Measurements from ENCODE around the gene CNTD1. TPM values are rescaled to one million over a fixed set of nuclear protein-coding genes. Genes with fewer than 3 reads are reported as not detected.
A peak's percentile ranks its signal among the peaks of the same experiment; 100 is the strongest.

The CNTD1 gene
- total RNA-seq: under 1 TPM in 1 of 2 donors, not detected in 1; 0.61 TPM

GRCh38 chr17:42798383-42799380 lies at the start of gene CNTD1, which contains the start of gene COA3:
Gene CNTD1 (plus strand): TSS chr17:42798861. CDS start chr17:42799068, 207 bp downstream.
Gene COA3 (minus strand): TSS chr17:42798704. CDS start chr17:42798681, 23 bp downstream.
- intact Hi-C loops (cut with DNase I): no loop called here
- H3K27me3 ChIP-seq: no peaks in the 10 kb centered on the region
- no peak for TF ChIP-seq CTCF (IDR thresholded peaks at IDR 0.05)
- peak; percentile 90 for DNase-seq
- H3K9ac ChIP-seq (ENCODE audit: low read depth in 2 of 2, low read length in 2 of 2): peak within 1 kb of the TSS; percentile 88 to 99
- peak within 1 kb of the TSS; percentile 74 for H3K27ac ChIP-seq
- peaks cover 14% of the 10 kb centered on the region for H3K4me1 ChIP-seq
- peak within 1 kb of the TSS; percentile 76 for H3K4me3 ChIP-seq
- no peaks in the 10 kb centered on the region for H3K9me3 ChIP-seq
- no peaks in the 10 kb centered on the region for H3K36me3 ChIP-seq

GRCh38 chr17:42748908-42749798 lies 49.5 kb upstream of the CNTD1 start:
- Histone ChIP-seq H3K9me3 (no peaks in the 10 kb centered on the region), H3K9ac (ENCODE audit: low read depth in 2 of 2, low read length in 2 of 2) (no peak overlapping the region), H3K4me1 (no peaks in the 10 kb centered on the region), H3K36me3 (no peaks in the 10 kb centered on the region), H3K4me3 (no peak overlapping the region), H3K27ac (no peak overlapping the region), H3K27me3 (no peaks in the 10 kb centered on the region)
- no peak for TF ChIP-seq CTCF (IDR thresholded peaks at IDR 0.05)
- intact Hi-C loops (cut with DNase I): no loop called here
- DNase-seq: no peak

- H3K27ac ChIP-seq: no peak overlapping the region
- H3K27me3 ChIP-seq: no peaks in the 10 kb centered on the region
- intact Hi-C loops (cut with DNase I): no loop called here
- H3K4me1 ChIP-seq: no peaks in the 10 kb centered on the region
- H3K36me3 ChIP-seq: no peaks in the 10 kb centered on the region
- TF ChIP-seq CTCF (IDR thresholded peaks at IDR 0.05): no peak
- H3K9ac ChIP-seq (ENCODE audit: low read depth in 2 of 2, low read length in 2 of 2): no peak overlapping the region
- H3K4me3 ChIP-seq: no peak overlapping the region
- DNase-seq: no peak
- no peaks in the 10 kb centered on the region for H3K9me3 ChIP-seq
Measured at GRCh38 chr17:42750739-42751344, 47.8 kb upstream of the CNTD1 start.

GRCh38 chr17:42751628-42752027 lies 47.0 kb upstream of the CNTD1 start:
- no peak for TF ChIP-seq CTCF (IDR thresholded peaks at IDR 0.05)
- Histone ChIP-seq H3K9me3 (no peaks in the 10 kb centered on the region), H3K4me3 (no peak overlapping the region), H3K9ac (ENCODE audit: low read depth in 2 of 2, low read length in 2 of 2) (peak overlapping the region in 1 of 2 donors; percentile 2), H3K36me3 (no peaks in the 10 kb centered on the region), H3K27me3 (no peaks in the 10 kb centered on the region), H3K4me1 (no peaks in the 10 kb centered on the region), H3K27ac (no peak overlapping the region)
- intact Hi-C loops (cut with DNase I): no loop called here
- no peak for DNase-seq

DNA sequence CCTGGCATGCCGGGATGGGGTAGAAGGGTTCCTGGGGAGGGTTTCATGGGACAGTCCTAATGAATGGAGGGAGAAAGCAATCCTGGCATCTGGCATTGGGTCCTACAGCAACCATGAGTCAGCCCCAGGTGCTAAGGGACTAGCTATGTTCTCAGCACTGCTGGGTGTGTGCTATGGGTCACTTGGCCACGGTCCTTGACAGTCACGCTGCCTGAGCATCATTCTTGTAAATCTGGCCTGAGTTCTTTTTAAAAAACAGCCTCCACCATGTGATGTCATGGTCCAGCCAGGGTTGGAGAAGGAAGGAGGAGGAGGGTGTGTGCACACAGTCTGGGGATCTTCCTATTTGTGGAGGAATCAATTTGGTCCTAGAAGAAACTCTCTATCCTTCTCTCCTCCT lies 43.9 kb upstream of the CNTD1 start:
- intact Hi-C loops (cut with DNase I): no loop called here
- no peak for DNase-seq

More for the DNA sequence above, 43.9 kb upstream of the CNTD1 start:
- no peaks in the 10 kb centered on the region for H3K4me1 ChIP-seq
- H3K9ac ChIP-seq (ENCODE audit: low read depth in 2 of 2, low read length in 2 of 2): no peak overlapping the region
- no peaks in the 10 kb centered on the region for H3K36me3 ChIP-seq
- no peak for TF ChIP-seq CTCF (IDR thresholded peaks at IDR 0.05)
- H3K4me3 ChIP-seq: no peak overlapping the region
- H3K9me3 ChIP-seq: no peaks in the 10 kb centered on the region
- no peak overlapping the region for H3K27ac ChIP-seq
- no peaks in the 10 kb centered on the region for H3K27me3 ChIP-seq
